Stimulated activated memory B cell treated with anti-CD40 and anti-IgM and Interleukin-4, amounts not matched to agents 10 μg/mL and 1 μg/mL and 100 μg/mL, for 72 hours (primary cell): ENCODE results near the gene SMPX.
A peak's percentile ranks its signal among the peaks of the same experiment; 100 is the strongest.

Experiments used
- ATAC-seq: fragments of 150-1000 bp; cut with Tn5 transposase; 2 replicates; pipeline ENCODE4 v1.10.0; 2021
- H3K27ac Mint-ChIP-seq: one replicate; pipeline ENCODE4 v1.8.0; 2022; ENCODE audit warnings: mild to moderate bottlenecking, mixed read lengths
- H3K27me3 Mint-ChIP-seq: one replicate; pipeline ENCODE4 v1.8.0; 2022; ENCODE audit warnings: mixed read lengths
- H3K36me3 Mint-ChIP-seq: one replicate; pipeline ENCODE4 v1.8.0; 2022; ENCODE audit warnings: mixed read lengths
- H3K4me1 Mint-ChIP-seq: one replicate; pipeline ENCODE4 v1.8.0; 2022; ENCODE audit warnings: mixed read lengths
- H3K4me3 Mint-ChIP-seq: one replicate; pipeline ENCODE4 v1.8.0; 2022; ENCODE audit warnings: mild to moderate bottlenecking, moderate library complexity, mixed read lengths
- H3K9me3 Mint-ChIP-seq: one replicate; pipeline ENCODE4 v1.8.0; 2022; ENCODE audit warnings: mixed read lengths

The SMPX gene

DNA sequence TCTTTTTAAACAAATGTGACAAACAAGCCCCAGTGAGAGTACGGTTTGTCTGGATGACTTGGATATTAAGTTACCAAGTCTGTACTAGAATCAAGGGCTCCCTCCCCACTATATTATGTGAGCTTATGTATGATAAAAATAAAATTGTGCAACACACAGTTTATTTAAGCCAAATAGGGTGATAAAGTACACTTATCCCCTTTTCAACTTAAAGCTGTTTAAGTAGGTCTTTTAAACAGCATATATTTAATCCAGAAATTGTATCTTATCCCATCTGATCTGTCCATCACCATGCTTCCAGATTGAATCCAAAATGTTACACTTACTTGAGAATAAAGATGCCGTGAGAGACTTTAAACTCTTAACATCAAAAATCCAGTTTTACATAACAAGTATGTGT is 97.8 kb downstream of the SMPX start:
- ATAC-seq, result no peak
- Mint-ChIP-seq H3K9me3 (no peaks in the 10 kb centered on the region), H3K4me3 (no peak overlapping the region)

DNA sequence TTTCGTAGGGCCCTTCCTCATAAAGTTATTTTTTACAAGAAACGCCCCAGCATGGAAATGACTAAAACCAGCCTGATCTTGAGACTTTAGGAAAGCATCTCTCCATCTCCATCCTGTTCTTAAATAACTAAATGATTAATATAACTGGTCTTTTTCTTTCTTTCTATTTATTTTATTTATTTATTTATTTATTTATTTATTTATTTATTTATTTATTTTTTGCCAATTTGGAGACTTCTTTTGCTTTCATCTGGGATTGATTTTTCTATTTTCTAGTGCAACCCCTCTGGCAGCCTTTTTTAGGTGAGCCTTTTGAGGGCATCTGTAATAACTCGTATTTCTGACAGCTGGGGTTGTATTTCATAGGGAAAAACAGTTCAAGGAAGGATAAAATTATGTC is 98.6 kb downstream of the SMPX start:
- no peak for ATAC-seq
- peak overlapping the region; percentile 44 for H3K4me3 Mint-ChIP-seq
- peaks cover 9% of the 10 kb centered on the region for H3K27me3 Mint-ChIP-seq
- H3K36me3 Mint-ChIP-seq, result no peaks in the 10 kb centered on the region
- H3K27ac Mint-ChIP-seq, result no peak overlapping the region
- H3K9me3 Mint-ChIP-seq, result no peaks in the 10 kb centered on the region
- peaks cover 5% of the 10 kb centered on the region for H3K4me1 Mint-ChIP-seq

More for the DNA sequence above, 97.8 kb downstream of the SMPX start:
- H3K27ac Mint-ChIP-seq, result no peak overlapping the region
- peaks cover 9% of the 10 kb centered on the region for H3K27me3 Mint-ChIP-seq
- H3K4me1 Mint-ChIP-seq, result peaks cover 5% of the 10 kb centered on the region
- H3K36me3 Mint-ChIP-seq, result no peaks in the 10 kb centered on the region

DNA sequence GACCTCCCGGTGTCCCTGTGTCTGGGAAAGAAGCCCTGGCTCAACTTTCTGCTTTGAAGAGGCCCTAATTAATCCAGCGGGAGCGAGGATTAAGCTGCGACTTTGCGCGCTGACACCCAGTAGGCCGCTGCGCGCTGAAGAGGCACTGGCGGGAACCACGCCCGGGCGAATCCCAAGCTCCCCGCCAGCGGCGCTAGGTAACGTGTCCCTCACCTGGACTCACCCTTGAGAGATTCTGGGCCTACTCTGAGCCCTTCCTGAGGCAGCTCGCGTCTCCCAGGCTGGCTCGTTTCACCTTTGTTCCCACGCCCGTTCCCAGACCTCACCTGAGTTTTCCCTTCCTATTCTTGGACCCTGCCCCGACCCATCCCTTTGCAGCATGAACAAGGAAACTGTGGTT is 99.2 kb downstream of the SMPX start:
- H3K4me3 Mint-ChIP-seq, result peak overlapping the region; percentile 44
- H3K9me3 Mint-ChIP-seq, result no peaks in the 10 kb centered on the region
- H3K4me1 Mint-ChIP-seq, result peaks cover 5% of the 10 kb centered on the region
- no peak overlapping the region for H3K27ac Mint-ChIP-seq
- peaks cover 9% of the 10 kb centered on the region for H3K27me3 Mint-ChIP-seq
- no peak for ATAC-seq
- no peaks in the 10 kb centered on the region for H3K36me3 Mint-ChIP-seq

- peaks cover 5% of the 10 kb centered on the region for H3K4me1 Mint-ChIP-seq
- peaks cover 9% of the 10 kb centered on the region for H3K27me3 Mint-ChIP-seq
- H3K9me3 Mint-ChIP-seq, result no peaks in the 10 kb centered on the region
- ATAC-seq, result peak; percentile 54
- peak within 1 kb of the TSS; percentile 30 for H3K27ac Mint-ChIP-seq
- peak within 1 kb of the TSS; percentile 71 for H3K4me3 Mint-ChIP-seq
- no peaks in the 10 kb centered on the region for H3K36me3 Mint-ChIP-seq
Observed at GRCh38 chrX:21658152-21658737, 99.7 kb downstream of the SMPX start, which contains the start of gene KLHL34. KLHL34 (minus strand) TSS chrX:21658330; CDS start chrX:21657788, 542 bp downstream.

GRCh38 chrX:21657318-21658151 is 100.4 kb downstream of the SMPX start:
- ATAC-seq, result no peak

GRCh38 chrX:21656587-21657317 is 101.2 kb downstream of the SMPX start:
- Mint-ChIP-seq H3K4me1 (peaks cover 5% of the 10 kb centered on the region), H3K27ac (peak overlapping the region; percentile 59), H3K27me3 (peaks cover 1% of the 10 kb centered on the region), H3K36me3 (peaks cover 4% of the 10 kb centered on the region), H3K9me3 (no peaks in the 10 kb centered on the region), H3K4me3 (peak overlapping the region; percentile 65)
- no peak for ATAC-seq

More at GRCh38 chrX:21657318-21658151, 100.4 kb downstream of the SMPX start:
- Mint-ChIP-seq H3K4me3 (peak overlapping the region; percentile 71), H3K9me3 (no peaks in the 10 kb centered on the region), H3K4me1 (peaks cover 5% of the 10 kb centered on the region), H3K36me3 (no peaks in the 10 kb centered on the region), H3K27me3 (peaks cover 9% of the 10 kb centered on the region), H3K27ac (peak overlapping the region; percentile 30)
